ENCODE data around the gene GORASP1.

The GORASP1 gene

DNA sequence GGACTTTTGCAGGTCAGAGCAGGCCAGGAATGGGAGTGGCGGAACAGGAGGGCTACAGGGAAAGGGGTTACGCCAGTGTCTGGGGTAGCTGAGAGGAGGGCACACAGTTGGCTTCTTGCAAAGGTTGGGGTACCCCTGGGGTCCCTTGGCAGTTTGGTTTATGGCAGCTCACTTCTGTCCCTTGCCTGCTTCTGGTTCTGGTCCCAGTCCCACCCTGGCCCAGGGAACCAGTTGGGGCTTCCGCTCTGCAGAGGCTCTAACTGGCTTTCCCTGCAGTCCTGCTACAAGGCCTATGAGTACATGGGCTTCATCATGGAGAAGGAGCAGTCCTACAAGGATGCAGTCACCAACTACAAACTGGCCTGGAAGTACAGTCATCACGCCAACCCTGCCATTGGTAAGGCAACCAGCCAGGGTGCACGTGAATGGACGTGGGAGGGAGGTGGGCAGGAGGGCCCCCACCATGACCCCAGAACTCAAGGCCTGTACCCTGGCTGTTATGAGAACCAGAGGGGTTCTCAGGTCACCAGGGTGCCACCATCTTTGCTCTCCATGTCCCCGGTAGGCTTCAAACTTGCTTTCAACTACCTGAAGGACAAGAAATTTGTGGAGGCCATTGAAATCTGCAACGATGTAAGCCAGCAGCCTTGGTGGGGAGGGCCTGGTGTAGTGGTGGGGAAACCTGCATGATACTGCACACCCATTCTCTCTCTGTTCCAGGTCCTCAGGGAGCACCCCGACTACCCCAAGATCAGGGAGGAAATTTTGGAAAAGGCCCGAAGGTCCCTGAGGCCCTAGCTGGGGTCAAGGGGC lies 30.8 kb upstream of the GORASP1 start:
- Mint-ChIP-seq H3K4me1 (peaks cover 38% of the 10 kb centered on the region), H3K36me3 (ENCODE audit: low read depth) (peaks cover 27% of the 10 kb centered on the region), H3K27me3 (ENCODE audit: low read depth) (peaks cover 4% of the 10 kb centered on the region), H3K4me3 (no peak overlapping the region), H3K27ac (peak overlapping the region in 2 of 3 experiments; percentile 55 to 79), H3K9me3 (no peaks in the 10 kb centered on the region)
- TF ChIP-seq, protein P1, sequence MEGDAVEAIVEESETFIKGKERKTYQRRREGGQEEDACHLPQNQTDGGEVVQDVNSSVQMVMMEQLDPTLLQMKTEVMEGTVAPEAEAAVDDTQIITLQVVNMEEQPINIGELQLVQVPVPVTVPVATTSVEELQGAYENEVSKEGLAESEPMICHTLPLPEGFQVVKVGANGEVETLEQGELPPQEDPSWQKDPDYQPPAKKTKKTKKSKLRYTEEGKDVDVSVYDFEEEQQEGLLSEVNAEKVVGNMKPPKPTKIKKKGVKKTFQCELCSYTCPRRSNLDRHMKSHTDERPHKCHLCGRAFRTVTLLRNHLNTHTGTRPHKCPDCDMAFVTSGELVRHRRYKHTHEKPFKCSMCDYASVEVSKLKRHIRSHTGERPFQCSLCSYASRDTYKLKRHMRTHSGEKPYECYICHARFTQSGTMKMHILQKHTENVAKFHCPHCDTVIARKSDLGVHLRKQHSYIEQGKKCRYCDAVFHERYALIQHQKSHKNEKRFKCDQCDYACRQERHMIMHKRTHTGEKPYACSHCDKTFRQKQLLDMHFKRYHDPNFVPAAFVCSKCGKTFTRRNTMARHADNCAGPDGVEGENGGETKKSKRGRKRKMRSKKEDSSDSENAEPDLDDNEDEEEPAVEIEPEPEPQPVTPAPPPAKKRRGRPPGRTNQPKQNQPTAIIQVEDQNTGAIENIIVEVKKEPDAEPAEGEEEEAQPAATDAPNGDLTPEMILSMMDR (IDR thresholded peaks at IDR 0.05; ENCODE audit: unreplicated experiment in 3 of 3) = no peak

DNA sequence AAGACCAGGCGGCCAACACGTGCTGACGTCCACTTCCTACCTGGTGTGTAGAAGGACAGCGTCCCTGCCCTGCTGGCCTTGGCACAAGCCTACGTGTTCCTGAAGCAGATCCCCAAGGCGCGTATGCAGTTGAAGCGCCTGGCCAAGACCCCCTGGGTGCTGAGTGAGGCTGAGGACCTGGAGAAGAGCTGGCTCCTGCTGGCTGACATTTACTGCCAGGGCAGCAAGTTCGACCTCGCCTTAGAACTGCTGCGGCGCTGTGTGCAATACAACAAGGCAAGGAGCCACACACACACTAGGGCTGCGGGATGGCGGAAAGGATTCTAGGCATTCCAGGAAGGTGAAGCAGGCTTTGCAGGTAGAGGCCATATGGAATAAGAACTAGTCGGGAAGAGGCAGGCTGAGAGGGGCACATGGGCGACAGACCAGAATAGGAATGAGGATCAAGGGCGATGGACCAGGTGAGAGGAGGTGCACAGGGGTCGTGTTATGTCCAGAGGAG lies 30.1 kb upstream of the GORASP1 start:
- H3K36me3 Mint-ChIP-seq (ENCODE audit: low read depth) = peaks cover 22% of the 10 kb centered on the region
- H3K4me3 Mint-ChIP-seq = no peak overlapping the region
- H3K27ac Mint-ChIP-seq = peak overlapping the region in 1 of 3 experiments; percentile 19
- H3K27me3 Mint-ChIP-seq (ENCODE audit: low read depth) = peaks cover 2% of the 10 kb centered on the region
- H3K9me3 Mint-ChIP-seq = no peaks in the 10 kb centered on the region
- peaks cover 35% of the 10 kb centered on the region for H3K4me1 Mint-ChIP-seq
- TF ChIP-seq, protein P1 (IDR thresholded peaks at IDR 0.05; ENCODE audit: unreplicated experiment in 3 of 3) = no peak

DNA sequence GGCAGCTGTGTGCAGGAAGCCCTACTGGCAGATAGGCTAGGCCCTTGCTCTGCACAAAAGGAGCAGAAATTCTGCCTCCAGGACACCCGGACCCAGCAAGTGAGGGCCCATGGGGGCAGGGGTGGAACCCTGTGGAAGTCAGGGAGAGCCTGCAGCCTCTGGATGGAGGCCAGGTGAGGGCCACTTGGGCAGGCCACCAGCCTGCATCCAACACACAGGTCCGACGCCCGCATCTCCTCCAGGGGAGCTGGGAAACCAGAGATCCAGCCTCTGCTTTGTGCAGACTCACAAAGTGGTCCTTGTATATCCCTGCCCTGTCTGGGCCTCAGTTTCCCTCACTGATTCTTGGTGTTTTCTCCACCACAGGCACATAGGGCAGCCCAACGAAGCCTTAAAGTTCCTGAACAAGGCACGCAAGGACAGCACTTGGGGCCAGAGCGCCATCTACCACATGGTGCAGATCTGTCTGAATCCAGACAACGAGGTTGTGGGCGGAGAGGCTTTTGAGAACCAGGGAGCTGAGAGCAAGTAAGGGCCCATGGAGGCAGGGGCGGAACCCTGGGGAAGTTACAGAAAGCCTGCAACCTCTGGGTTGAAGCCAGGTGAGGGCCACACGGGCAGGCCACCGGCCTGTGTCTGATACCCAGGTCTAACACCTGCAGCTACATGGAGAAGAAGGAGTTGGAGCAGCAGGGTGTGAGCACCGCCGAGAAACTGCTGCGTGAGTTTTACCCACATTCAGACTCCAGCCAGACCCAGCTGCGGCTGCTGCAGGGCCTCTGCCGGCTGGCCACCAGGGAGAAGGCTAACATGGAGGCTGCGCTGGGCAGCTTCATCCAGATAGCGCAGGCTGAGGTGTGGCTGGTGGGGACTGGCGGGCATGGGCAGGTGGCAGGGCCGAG lies 29.4 kb upstream of the GORASP1 start:
- H3K36me3 Mint-ChIP-seq (ENCODE audit: low read depth) = peaks cover 19% of the 10 kb centered on the region
- no peaks in the 10 kb centered on the region for H3K9me3 Mint-ChIP-seq
- peaks cover 31% of the 10 kb centered on the region for H3K4me1 Mint-ChIP-seq
- TF ChIP-seq, protein P1 (IDR thresholded peaks at IDR 0.05; ENCODE audit: unreplicated experiment in 3 of 3) = no peak
- H3K27me3 Mint-ChIP-seq (ENCODE audit: low read depth) = no peaks in the 10 kb centered on the region
- H3K4me3 Mint-ChIP-seq = no peak overlapping the region
- H3K27ac Mint-ChIP-seq = no peak overlapping the region

DNA sequence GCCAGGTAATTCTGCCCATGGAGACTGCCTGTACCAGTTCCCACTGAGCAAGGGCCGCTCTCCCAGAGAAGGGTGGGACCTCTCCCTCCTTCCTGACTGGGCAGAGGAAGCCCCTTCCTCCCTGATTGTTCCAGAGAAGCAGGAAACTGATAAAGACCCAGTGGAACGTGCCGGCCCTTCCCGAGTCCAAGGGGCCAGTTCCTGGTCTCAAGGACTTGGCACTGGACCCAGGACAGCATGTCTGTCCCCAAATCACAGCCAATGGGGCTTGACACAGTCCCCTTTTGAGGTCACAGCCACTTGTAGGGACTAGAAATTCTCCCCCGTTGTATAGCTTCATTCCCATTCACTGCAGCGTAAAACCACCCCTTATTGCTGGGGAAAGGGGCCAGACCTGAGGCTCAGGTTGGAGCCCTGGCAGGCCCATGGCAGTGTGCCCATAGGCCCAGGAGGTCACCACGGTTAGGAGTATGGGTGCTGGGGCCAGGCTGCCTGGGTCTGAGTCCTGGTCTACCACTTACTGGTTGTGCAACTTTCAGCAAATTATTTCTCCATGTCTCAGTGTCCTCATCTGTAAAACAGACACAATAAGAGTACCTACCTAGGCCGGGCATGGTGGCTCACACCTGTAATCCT lies 27.9 kb upstream of the GORASP1 start:
- Mint-ChIP-seq H3K4me1 (peaks cover 16% of the 10 kb centered on the region), H3K9me3 (no peaks in the 10 kb centered on the region), H3K4me3 (no peak overlapping the region), H3K27me3 (ENCODE audit: low read depth) (no peaks in the 10 kb centered on the region), H3K27ac (no peak overlapping the region), H3K36me3 (ENCODE audit: low read depth) (peaks cover 10% of the 10 kb centered on the region)
- TF ChIP-seq, protein P1 (IDR thresholded peaks at IDR 0.05; ENCODE audit: unreplicated experiment in 3 of 3) = no peak

DNA sequence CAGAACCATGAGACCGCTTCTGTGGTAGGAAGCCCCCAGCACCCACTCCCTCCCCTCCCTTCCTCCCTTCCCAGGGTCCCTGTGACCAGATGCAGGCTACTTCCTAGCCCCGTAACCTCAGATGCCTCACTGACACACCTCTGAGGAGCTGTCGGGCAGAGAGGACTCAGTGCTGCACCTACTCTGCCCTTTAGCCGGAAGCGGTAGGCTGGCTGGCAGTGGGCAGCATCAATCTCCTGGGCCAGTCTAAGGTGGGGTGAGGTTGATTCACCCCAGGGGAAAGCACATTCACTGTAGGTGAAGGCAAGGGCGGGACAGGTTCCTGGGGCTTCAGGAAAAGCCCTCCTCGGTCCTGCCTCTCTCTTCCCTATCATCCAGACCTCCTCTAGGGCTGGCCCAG lies 26.9 kb upstream of the GORASP1 start:
- H3K27ac Mint-ChIP-seq = no peak overlapping the region
- H3K36me3 Mint-ChIP-seq (ENCODE audit: low read depth) = peaks cover 10% of the 10 kb centered on the region
- no peaks in the 10 kb centered on the region for H3K27me3 Mint-ChIP-seq (ENCODE audit: low read depth)
- TF ChIP-seq, protein P1 (IDR thresholded peaks at IDR 0.05; ENCODE audit: unreplicated experiment in 3 of 3) = no peak
- H3K4me3 Mint-ChIP-seq = no peak overlapping the region
- H3K9me3 Mint-ChIP-seq = no peaks in the 10 kb centered on the region
- H3K4me1 Mint-ChIP-seq = peaks cover 8% of the 10 kb centered on the region
